SK-N-MC (cell line): ENCODE data around the gene PCK2.

ENCODE experiments used
- EZH2 ChIP-seq: fragments of 200-600 bp; sonication (generic); IDR thresholded peaks from one replicate; pipeline ENCODE4 v1.6.1; 2017; ENCODE audit warnings: antibody characterized with exemption
- POLR2AphosphoS5 ChIP-seq: IDR thresholded peaks from 2 replicates; pipeline ENCODE4 v1.6.1; 2012; ENCODE audit warnings: mild to moderate bottlenecking, low read depth, low read length, borderline replicate concordance

DNA sequence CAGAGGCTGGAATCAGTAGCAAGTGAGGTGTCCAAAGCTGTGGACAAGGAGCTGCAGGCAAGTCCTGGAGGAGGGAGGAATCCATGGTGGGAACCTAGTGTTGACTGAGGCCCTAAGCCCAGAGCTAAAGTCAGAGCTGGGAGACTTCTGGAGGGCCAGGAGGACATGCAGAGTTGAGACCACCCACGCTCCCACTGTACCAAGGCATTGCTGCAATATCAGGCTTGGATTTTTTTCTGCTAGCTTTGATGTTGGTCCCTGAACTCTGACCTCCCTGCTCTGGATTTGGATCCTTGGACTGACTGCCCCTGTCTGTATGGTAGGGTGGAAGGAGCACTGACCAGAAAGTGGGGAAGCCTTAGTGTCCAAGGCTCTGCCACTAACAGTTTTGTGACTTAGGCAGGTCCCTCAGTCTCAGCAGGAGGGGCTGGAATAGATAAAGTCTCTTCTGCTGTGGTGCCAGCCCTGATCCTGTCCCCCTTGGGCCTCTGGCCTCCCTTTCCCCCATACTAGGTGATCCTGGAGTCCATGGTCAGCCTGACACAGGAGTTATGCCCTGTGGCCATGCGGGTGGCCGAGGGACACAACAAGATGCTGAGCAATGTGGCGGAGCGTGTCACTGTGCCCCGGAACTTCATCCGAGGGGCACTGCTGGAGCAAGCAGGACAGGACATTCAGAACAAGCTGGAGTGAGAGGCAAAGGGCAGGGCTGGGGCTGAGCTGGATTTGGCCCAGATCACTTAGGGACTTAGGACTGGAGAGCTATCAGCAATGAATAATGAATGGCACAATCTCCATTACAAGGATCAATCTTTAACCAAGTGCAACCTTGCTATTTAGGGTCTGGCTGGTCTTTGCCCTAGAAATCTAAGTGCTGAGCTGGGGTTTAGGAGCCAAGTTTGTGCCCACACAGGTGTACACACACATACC, 32.9 kb upstream of the PCK2 start:
- no peak for TF ChIP-seq EZH2
- TF ChIP-seq POLR2AphosphoS5 = no peak
